A549 (cell line): ENCODE data around the gene PRKG1. TPM values are rescaled to one million over a fixed set of nuclear protein-coding genes. Genes with fewer than 3 reads are reported as not detected.

Experiments used
- ATAC-seq, 2 experiments: fragments of 200-7000 bp in 1 of 2; fragments of >200 bp in 1 of 2; cut with Nextera tagmentation in 1 of 2; cut with Tn5 transposase in 1 of 2; 3 replicates each; pipeline versions ENCODE4 v1.8.0 to v1.9.1; 2018 to 2020; ENCODE audit warnings: mild to moderate bottlenecking in 1 of 2, moderate library complexity in 1 of 2
- CTCF ChIA-PET: fragments of 300-600 bp; sonication (Branson Sonifier 250); formaldehyde crosslinking; extraction: SDS; loops from one replicate; lab custom pipeline; 2021; ENCODE audit warnings: antibody characterized with exemption, inconsistent platforms; lab: Yijun Ruan, JAX
- POLR2A ChIA-PET: fragments of 350-600 bp; formaldehyde crosslinking; extraction: SDS; loops from one replicate; lab custom pipeline; 2021; ENCODE audit warnings: antibody characterized with exemption, inconsistent platforms; lab: Yijun Ruan, JAX
- DNase-seq, 2 experiments: peaks; one replicate each; pipeline versions ENCODE4 v3.0.0 to v3.0.0-alpha.2; 2011 to 2016; ENCODE audit warnings: low read depth in 1 of 2, low spot score in 1 of 2
- FAIRE-seq: peaks from 2 replicates; lab custom pipeline; 2011; peaks lifted over from hg19 to GRCh38; lab: Jason Lieb, UNC
- H3K27ac ChIP-seq, 2 experiments: fragments of >200 bp; sonication (Bioruptor Twin); formaldehyde crosslinking; 3 replicates each; pipeline ENCODE4 v1.5.1; 2016 to 2017
- H3K4me1 ChIP-seq: fragments of >200 bp; sonication (Bioruptor Twin); formaldehyde crosslinking; 3 replicates; pipeline ENCODE4 v1.6.1; 2016
- H3K4me2 ChIP-seq: fragments of >200 bp; sonication (Bioruptor Twin); formaldehyde crosslinking; 3 replicates; pipeline ENCODE4 v1.6.1; 2016
- H3K4me3 ChIP-seq: fragments of >200 bp; sonication (Bioruptor Twin); formaldehyde crosslinking; 3 replicates; pipeline ENCODE4 v1.5.1; 2016
- H3K9me3 ChIP-seq: fragments of >200 bp; sonication (Bioruptor Twin); formaldehyde crosslinking; 3 replicates; pipeline ENCODE4 v1.6.1; 2016
- ATOH8 ChIP-seq: fragments of 250-450 bp; sonication (Bioruptor Pico); IDR thresholded peaks from 2 replicates; pipeline ENCODE4 v1.5.0; 2020; ENCODE audit warnings: low read depth, mild to moderate bottlenecking, moderate library complexity
- BHLHE40 ChIP-seq: IDR thresholded peaks from 2 replicates; pipeline ENCODE4 v1.6.1; 2012; ENCODE audit warnings: low read depth, low read length, inconsistent platforms
- CEBPB ChIP-seq, 2 experiments: fragments of >200 bp in 1 of 2; sonication (Bioruptor Twin) in 1 of 2; formaldehyde crosslinking in 1 of 2; IDR thresholded peaks; 2 replicates each; pipeline ENCODE4 v1.6.1; 2012 to 2016
- CHD4 ChIP-seq: fragments of 200-600 bp; sonication (generic); IDR thresholded peaks from 2 replicates; pipeline ENCODE4 v1.6.1; 2016; ENCODE audit warnings: antibody characterized with exemption, mild to moderate bottlenecking, borderline replicate concordance
- EHF ChIP-seq: fragments of 250-450 bp; sonication (Bioruptor Pico); IDR thresholded peaks from 2 replicates; pipeline ENCODE4 v1.5.0; 2020; ENCODE audit warnings: mild to moderate bottlenecking
- ELK1 ChIP-seq: fragments of 150-350 bp; IDR thresholded peaks from 2 replicates; pipeline ENCODE4 v1.6.1; 2014; ENCODE audit warnings: low read depth, mild to moderate bottlenecking, low read length
- ESRRA ChIP-seq: fragments of 150-350 bp; IDR thresholded peaks from 2 replicates; pipeline ENCODE4 v1.6.1; 2014; ENCODE audit warnings: mild to moderate bottlenecking, low read length, borderline replicate concordance
- FOSB ChIP-seq: fragments of 250-450 bp; sonication (Bioruptor Pico); IDR thresholded peaks from 2 replicates; pipeline ENCODE4 v1.5.0; 2020; ENCODE audit warnings: mild to moderate bottlenecking, moderate library complexity
- HDAC2 ChIP-seq: fragments of 200-600 bp; sonication (generic); IDR thresholded peaks from 2 replicates; pipeline ENCODE4 v1.6.1; 2016
- HES2 ChIP-seq: fragments of >200 bp; sonication (Bioruptor Twin); formaldehyde crosslinking; IDR thresholded peaks from 2 replicates; pipeline ENCODE4 v1.6.1; 2016
- HEYL ChIP-seq: fragments of 250-450 bp; sonication (Bioruptor Pico); IDR thresholded peaks from 2 replicates; pipeline ENCODE4 v1.8.0; 2021; ENCODE audit warnings: mild to moderate bottlenecking, moderate library complexity
- HOXA7 ChIP-seq: fragments of 250-450 bp; sonication (Bioruptor Pico); IDR thresholded peaks from 2 replicates; pipeline ENCODE4 v1.5.0; 2020; ENCODE audit warnings: mild to moderate bottlenecking, moderate library complexity
- JUN ChIP-seq, 2 experiments: fragments of >200 bp; sonication (Bioruptor Twin); formaldehyde crosslinking; IDR thresholded peaks; 2 replicates in 1 of 2; 3 replicates in 1 of 2; pipeline ENCODE4 v1.6.1; 2016 to 2017
- KDM1A ChIP-seq: fragments of 200-600 bp; sonication (generic); IDR thresholded peaks from 2 replicates; pipeline ENCODE4 v1.6.1; 2016; ENCODE audit warnings: low read depth, mild to moderate bottlenecking
- KDM5A ChIP-seq: fragments of 200-600 bp; sonication (generic); IDR thresholded peaks from 2 replicates; pipeline ENCODE4 v1.6.1; 2016; ENCODE audit warnings: antibody characterized with exemption, mild to moderate bottlenecking
- MAFK ChIP-seq: fragments of 450-650 bp; IDR thresholded peaks from 2 replicates; pipeline ENCODE4 v1.6.1; 2014; ENCODE audit not compliant: partially characterized antibody
- MAX ChIP-seq: IDR thresholded peaks from 2 replicates; pipeline ENCODE4 v1.6.1; 2012
- MAZ ChIP-seq: fragments of 150-350 bp; IDR thresholded peaks from 2 replicates; pipeline ENCODE4 v1.6.1; 2014; ENCODE audit warnings: antibody characterized with exemption, low read depth, low read length, borderline replicate concordance
- NR3C1 ChIP-seq: fragments of >200 bp; sonication (Bioruptor Twin); formaldehyde crosslinking; IDR thresholded peaks from 3 replicates; pipeline ENCODE4 v1.6.1; 2017
- POLR2AphosphoS2 ChIP-seq: conservative IDR thresholded peaks from 2 replicates; pipeline ENCODE4 v1.6.1; 2012; ENCODE audit warnings: low read length, improper control_type of control experiment, inconsistent platforms
- RAD21 ChIP-seq, 2 experiments: fragments of >200 bp in 1 of 2; sonication (Bioruptor Twin) in 1 of 2; formaldehyde crosslinking in 1 of 2; IDR thresholded peaks in 1 of 2; conservative IDR thresholded peaks in 1 of 2; 2 replicates in 1 of 2; 3 replicates in 1 of 2; pipeline ENCODE4 v1.6.1; 2012 to 2018; ENCODE audit warnings: inconsistent platforms in 1 of 2
- SMC3 ChIP-seq: fragments of >200 bp; sonication (Bioruptor Twin); formaldehyde crosslinking; IDR thresholded peaks from 3 replicates; pipeline ENCODE4 v1.6.1; 2018; ENCODE audit warnings: inconsistent platforms
- ZC3H11A ChIP-seq: fragments of 450-650 bp; IDR thresholded peaks from 2 replicates; pipeline ENCODE4 v1.6.1; 2014; ENCODE audit warnings: antibody characterized with exemption, mild to moderate bottlenecking
- ZFP36 ChIP-seq: fragments of 450-650 bp; IDR thresholded peaks from 2 replicates; pipeline ENCODE4 v1.6.1; 2014; ENCODE audit warnings: borderline replicate concordance; ENCODE audit not compliant: partially characterized antibody
- WGBS: methylation state at CpG from one replicate; pipeline ENCODE4 v1.1.6; 2017; ENCODE audit errors: missing lambda C conversion rate; 5-methylcytosine and 5-hydroxymethylcytosine counted together
- polyA plus RNA-seq, 4 experiments: library from polyadenylated mRNA; depleted of rRNA in 3 of 4; stranded (reverse); fragments of >200 nt; fragmentation: RNase III in 1 of 4; extraction: RNeasy Plus Mini Kit Qiagen cat#74134 plus additional on column Dnase treatment in 1 of 4; gene quantifications; 2 replicates in 3 of 4; 3 replicates in 1 of 4; pipeline ENCODE4 v1.2.3, GENCODE V29; 2011 to 2017

Gene PRKG1
- polyA plus RNA-seq, 2 of the 4 experiments (the other 2 are of a cell fraction), result not detected

- no peak for TF ChIP-seq RAD21 (conservative IDR thresholded peaks at IDR 0.05 in 1 of 2, IDR thresholded peaks at IDR 0.05 in 1 of 2)
Observed at GRCh38 chr10:51718804-51719291, 644.6 kb downstream of the PRKG1 start.

GRCh38 chr10:51724038-51724437 is 649.8 kb downstream of the PRKG1 start:
- WGBS, result 3% methylated on average over 1 of the region's 1 CpG
- no peak overlapping the region for H3K4me2 ChIP-seq
- DNase-seq, result no peak
- POLR2A ChIA-PET, result no interaction called here
- H3K4me1 ChIP-seq, result no peaks in the 10 kb centered on the region
- TF ChIP-seq MAX (no peak), ATOH8 (CRISPR knock-in tag) (no peak), POLR2AphosphoS2 (no peak), HOXA7 (CRISPR knock-in tag) (no peak), ZFP36 (no peak), SMC3 (no peak), KDM1A (no peak), ELK1 (no peak)
- TF ChIP-seq, all 56 proteins: peak for 0
- H3K27ac ChIP-seq, result no peak overlapping the region
- no peaks in the 10 kb centered on the region for H3K9me3 ChIP-seq
- CTCF ChIA-PET, result interaction anchor here (1.2 kb wide), 1 partner anchor 18 kb away, joined by 4 read pairs; no protein-coding TSS in a partner anchor
- no peak for FAIRE-seq
- ATAC-seq, result no peak
- H3K4me3 ChIP-seq, result no peak overlapping the region

More at GRCh38 chr10:51718804-51719291, 644.6 kb downstream of the PRKG1 start:
- DNase-seq, result peak in 1 of 2 experiments; percentile 10
- Histone ChIP-seq H3K4me2 (no peak overlapping the region), H3K4me1 (no peaks in the 10 kb centered on the region), H3K4me3 (no peak overlapping the region), H3K9me3 (no peaks in the 10 kb centered on the region), H3K27ac (no peak overlapping the region)
- ChIA-PET CTCF (no interaction called here), POLR2A (no interaction called here)
- FAIRE-seq, result no peak
- no peak for ATAC-seq

- ChIA-PET POLR2A (no interaction called here), CTCF (no interaction called here)
- H3K4me2 ChIP-seq, result no peak overlapping the region
- no peaks in the 10 kb centered on the region for H3K9me3 ChIP-seq
- no peak overlapping the region for H3K4me3 ChIP-seq
- no peaks in the 10 kb centered on the region for H3K4me1 ChIP-seq
- FAIRE-seq, result no peak
- no peak for TF ChIP-seq CEBPB (IDR thresholded peaks at IDR 0.05)
- TF ChIP-seq HOXA7 (CRISPR knock-in tag), result no peak
- no peak for TF ChIP-seq MAZ
- no peak for TF ChIP-seq KDM5A
- TF ChIP-seq CHD4, result no peak
- TF ChIP-seq KDM1A, result no peak
- no peak for TF ChIP-seq HDAC2
- no peak for TF ChIP-seq MAFK
- no peak for TF ChIP-seq NR3C1
- no peak for TF ChIP-seq FOSB (CRISPR knock-in tag)
- TF ChIP-seq EHF (CRISPR knock-in tag), result no peak
- no peak for TF ChIP-seq ZC3H11A
- TF ChIP-seq BHLHE40, result no peak
- TF ChIP-seq ESRRA, result no peak
- TF ChIP-seq POLR2AphosphoS2, result no peak
- TF ChIP-seq HEYL (CRISPR knock-in tag), result no peak
- TF ChIP-seq HES2, result no peak
- TF ChIP-seq RAD21 (conservative IDR thresholded peaks at IDR 0.05 in 1 of 2, IDR thresholded peaks at IDR 0.05 in 1 of 2), result no peak
- TF ChIP-seq JUN (IDR thresholded peaks at IDR 0.05), result no peak
- DNase-seq, result no peak
- 46% methylated on average over 7 of the region's 7 CpGs for WGBS
- ATAC-seq, result no peak
- no peak overlapping the region for H3K27ac ChIP-seq
Observed at GRCh38 chr10:51729822-51730555, 655.7 kb downstream of the PRKG1 start.
